HEK293 (cell line): ENCODE data around the gene MTMR6.

ENCODE experiments used
- CTCF ChIP-seq: fragments of 450-650 bp; formaldehyde crosslinking; IDR thresholded peaks from 2 replicates; pipeline ENCODE4 v1.5.1; 2016; ENCODE audit warnings: missing biosample characterization, missing genetic modification characterization
- ELK4 ChIP-seq: IDR thresholded peaks from 2 replicates; pipeline ENCODE4 v1.6.1; 2011; ENCODE audit warnings: mild to moderate bottlenecking, low read depth, low read length, borderline replicate concordance
- MYNN ChIP-seq: fragments of 450-650 bp; formaldehyde crosslinking; IDR thresholded peaks from 2 replicates; pipeline ENCODE4 v1.5.1; 2016; ENCODE audit warnings: missing biosample characterization, missing genetic modification characterization, borderline replicate concordance
- ZBTB21 ChIP-seq: fragments of 450-650 bp; formaldehyde crosslinking; IDR thresholded peaks from 2 replicates; pipeline ENCODE4 v1.5.1; 2017; ENCODE audit warnings: missing biosample characterization, missing genetic modification characterization
- ZNF23 ChIP-seq: fragments of 450-650 bp; formaldehyde crosslinking; IDR thresholded peaks from 2 replicates; pipeline ENCODE4 v1.5.1; 2016; ENCODE audit warnings: missing biosample characterization, missing genetic modification characterization, borderline replicate concordance
- ZNF350 ChIP-seq: fragments of 450-650 bp; formaldehyde crosslinking; IDR thresholded peaks from 2 replicates; pipeline ENCODE4 v1.5.0; 2017; ENCODE audit warnings: missing biosample characterization, mild to moderate bottlenecking, missing genetic modification characterization
- ZNF423 ChIP-seq: fragments of 450-650 bp; formaldehyde crosslinking; IDR thresholded peaks from 2 replicates; pipeline ENCODE4 v1.5.1; 2016; ENCODE audit warnings: missing biosample characterization, missing genetic modification characterization
- ZNF654 ChIP-seq: fragments of 450-650 bp; formaldehyde crosslinking; IDR thresholded peaks from 2 replicates; pipeline ENCODE4 v1.5.1; 2016; ENCODE audit warnings: low read depth, missing biosample characterization, missing genetic modification characterization
- ZNF785 ChIP-seq: fragments of 450-650 bp; formaldehyde crosslinking; IDR thresholded peaks from 2 replicates; pipeline ENCODE4 v1.5.1; 2016; ENCODE audit warnings: missing biosample characterization, missing genetic modification characterization
- ZSCAN30 ChIP-seq: fragments of 450-650 bp; IDR thresholded peaks from 2 replicates; pipeline ENCODE4 v1.5.1; 2018; ENCODE audit warnings: missing biosample characterization, mild to moderate bottlenecking, missing genetic modification characterization, moderate library complexity

- TF ChIP-seq ZSCAN30 (tag by site-specific recombination) = no peak
- TF ChIP-seq CTCF (tag by site-specific recombination) = no peak
- no peak for TF ChIP-seq ZNF23 (tag by site-specific recombination)
- no peak for TF ChIP-seq ZNF654
- TF ChIP-seq ZBTB21 (tag by site-specific recombination) = no peak
- TF ChIP-seq ZNF350 (tag by site-specific recombination) = no peak
- TF ChIP-seq ZNF423 (tag by site-specific recombination) = no peak
- no peak for TF ChIP-seq ELK4
- TF ChIP-seq ZNF785 (tag by site-specific recombination) = no peak
- no peak for TF ChIP-seq MYNN
These were observed 88.6 kb downstream of the MTMR6 start for GRCh38 chr13:25198647-25199046.
